Measurements from ENCODE around the gene STK32C. TPM values are rescaled to one million over a fixed set of nuclear protein-coding genes. Genes with fewer than 3 reads are reported as not detected.

STK32C gene
- total and polyA plus RNA-seq, 2 donors (not counting 1 experiment from before 2014, with no cell fraction given), result 9.9 to 16.8 TPM

DNA sequence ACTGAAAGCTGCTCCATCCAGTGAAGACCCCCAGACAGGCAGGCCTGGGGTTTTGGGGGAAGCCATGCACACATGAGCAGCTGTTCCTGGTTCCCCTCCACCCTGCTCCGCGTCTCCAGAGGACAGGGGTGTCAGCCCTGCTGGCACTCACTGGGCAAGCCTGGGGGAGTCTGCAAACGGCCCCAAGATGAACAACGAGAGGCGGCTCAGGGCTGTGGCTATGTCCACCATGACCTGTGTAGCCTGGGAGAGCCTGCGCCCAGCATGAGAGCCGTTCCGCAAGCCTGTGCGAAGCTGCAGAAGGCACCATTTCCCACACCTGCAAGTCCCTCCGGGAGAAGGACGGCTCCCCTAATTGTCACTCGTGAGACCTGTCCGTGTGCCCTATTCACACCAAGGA lies 61.5 kb downstream of the STK32C start:
- intact Hi-C loops (cut with micrococcal nuclease), result no loop called here
- H4K20me1 ChIP-seq (ENCODE audit: control insufficient read depth, insufficient read depth, low read length, poor library complexity, severe bottlenecking), result no peaks in the 10 kb centered on the region
- WGBS (ENCODE audit: insufficient coverage), result 94% methylated on average over 13 of the region's 13 CpGs

DNA sequence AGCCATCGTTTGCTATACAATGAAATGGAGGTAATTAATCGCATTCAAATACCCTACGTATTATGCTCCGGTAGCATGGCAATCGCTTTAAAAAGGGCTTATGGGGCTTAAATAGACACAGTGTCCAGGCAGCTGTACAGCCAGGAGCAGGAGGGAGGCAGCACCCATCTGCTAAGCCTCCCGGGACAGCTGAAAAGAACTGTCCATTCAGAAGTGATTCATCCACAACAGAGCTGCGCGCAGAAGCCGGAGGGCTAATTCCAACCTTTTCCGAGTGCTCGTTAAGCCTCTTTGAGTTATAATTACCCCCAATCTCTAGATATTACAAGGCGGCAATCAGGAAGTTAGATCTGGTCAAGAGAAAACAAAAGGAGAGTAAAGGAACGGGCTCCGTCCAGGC lies 62.7 kb downstream of the STK32C start:
- Mint-ChIP-seq H3K27ac (no peak overlapping the region), H3K27me3 (no peaks in the 10 kb centered on the region), H3K4me1 (peaks cover 5% of the 10 kb centered on the region), H3K9me3 (ENCODE audit: insufficient read depth) (no peaks in the 10 kb centered on the region), H3K4me3 (no peak overlapping the region)
- POLR2A ChIA-PET, result no interaction called here
- CTCF ChIA-PET, result no interaction called here
- Histone ChIP-seq H3K36me3 (replicated peaks in 1 of 2; ENCODE audit: control extremely low read depth in 1 of 2, control insufficient read depth in 1 of 2, extremely low read depth in 1 of 2, insufficient read depth in 2 of 2, low read length in 1 of 2) (no peaks in the 10 kb centered on the region), H3K9ac (ENCODE audit: low read length) (no peak overlapping the region), H3K4me3 (ENCODE audit: control extremely low read depth in 1 of 5, extremely low read depth in 1 of 5, insufficient read depth in 1 of 5, low read depth in 2 of 5, low read length in 4 of 5) (no peak overlapping the region), H3K27me3 (replicated peaks in 1 of 4; ENCODE audit: control extremely low read depth in 1 of 4, control insufficient read depth in 3 of 4, insufficient read depth in 4 of 4, low read length in 3 of 4) (no peaks in the 10 kb centered on the region), H3K79me2 (ENCODE audit: control insufficient read depth, insufficient read depth, low read length) (no peaks in the 10 kb centered on the region), H4K20me1 (ENCODE audit: control insufficient read depth, insufficient read depth, low read length, poor library complexity, severe bottlenecking) (no peaks in the 10 kb centered on the region), H3K9me3 (ENCODE audit: control extremely low read depth in 1 of 3, control insufficient read depth in 2 of 3, insufficient read depth in 1 of 3, low read length in 2 of 3) (peaks cover 0 to 5% (median 0%) of the 10 kb centered on the region in 3 donors), H2AFZ (ENCODE audit: insufficient read depth, low read depth, low read length, poor library complexity, severe bottlenecking) (no peak overlapping the region), H3K27ac (ENCODE audit: low read length in 2 of 2) (no peak overlapping the region), H3K4me2 (replicated peaks; ENCODE audit: low read depth, low read length, poor library complexity, severe bottlenecking) (no peak overlapping the region), H3K4me1 (ENCODE audit: control insufficient read depth in 2 of 2, insufficient read depth in 2 of 2, low read length in 2 of 2) (peaks cover 0 to 4% of the 10 kb centered on the region in 2 donors)
- WGBS (ENCODE audit: insufficient coverage), result 97% methylated on average over 11 of the region's 14 CpGs
- no peak for TF ChIP-seq EZH2 (IDR thresholded peaks at IDR 0.05; ENCODE audit: borderline replicate concordance, insufficient read depth, low read depth, low read length, poor library complexity, severe bottlenecking)
- TF ChIP-seq, protein P1, sequence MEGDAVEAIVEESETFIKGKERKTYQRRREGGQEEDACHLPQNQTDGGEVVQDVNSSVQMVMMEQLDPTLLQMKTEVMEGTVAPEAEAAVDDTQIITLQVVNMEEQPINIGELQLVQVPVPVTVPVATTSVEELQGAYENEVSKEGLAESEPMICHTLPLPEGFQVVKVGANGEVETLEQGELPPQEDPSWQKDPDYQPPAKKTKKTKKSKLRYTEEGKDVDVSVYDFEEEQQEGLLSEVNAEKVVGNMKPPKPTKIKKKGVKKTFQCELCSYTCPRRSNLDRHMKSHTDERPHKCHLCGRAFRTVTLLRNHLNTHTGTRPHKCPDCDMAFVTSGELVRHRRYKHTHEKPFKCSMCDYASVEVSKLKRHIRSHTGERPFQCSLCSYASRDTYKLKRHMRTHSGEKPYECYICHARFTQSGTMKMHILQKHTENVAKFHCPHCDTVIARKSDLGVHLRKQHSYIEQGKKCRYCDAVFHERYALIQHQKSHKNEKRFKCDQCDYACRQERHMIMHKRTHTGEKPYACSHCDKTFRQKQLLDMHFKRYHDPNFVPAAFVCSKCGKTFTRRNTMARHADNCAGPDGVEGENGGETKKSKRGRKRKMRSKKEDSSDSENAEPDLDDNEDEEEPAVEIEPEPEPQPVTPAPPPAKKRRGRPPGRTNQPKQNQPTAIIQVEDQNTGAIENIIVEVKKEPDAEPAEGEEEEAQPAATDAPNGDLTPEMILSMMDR (IDR thresholded peaks at IDR 0.05), result no peak
- DNase-seq (no peak), ATAC-seq (ENCODE audit: low read depth) (no peak)
- intact Hi-C loops (cut with micrococcal nuclease), result no loop called here

More for the DNA sequence above, 61.5 kb downstream of the STK32C start:
- DNase-seq (no peak), ATAC-seq (ENCODE audit: low read depth) (no peak)
- Histone ChIP-seq H3K9ac (ENCODE audit: low read length) (no peak overlapping the region), H3K4me3 (ENCODE audit: control extremely low read depth in 1 of 5, extremely low read depth in 1 of 5, insufficient read depth in 1 of 5, low read depth in 2 of 5, low read length in 4 of 5) (no peak overlapping the region), H3K9me3 (ENCODE audit: control extremely low read depth in 1 of 3, control insufficient read depth in 2 of 3, insufficient read depth in 1 of 3, low read length in 2 of 3) (peaks cover 0 to 5% (median 0%) of the 10 kb centered on the region in 3 donors), H3K4me2 (replicated peaks; ENCODE audit: low read depth, low read length, poor library complexity, severe bottlenecking) (no peak overlapping the region), H3K27me3 (replicated peaks in 1 of 4; ENCODE audit: control extremely low read depth in 1 of 4, control insufficient read depth in 3 of 4, insufficient read depth in 4 of 4, low read length in 3 of 4) (no peaks in the 10 kb centered on the region), H2AFZ (ENCODE audit: insufficient read depth, low read depth, low read length, poor library complexity, severe bottlenecking) (no peak overlapping the region), H3K27ac (ENCODE audit: low read length in 2 of 2) (no peak overlapping the region), H3K79me2 (ENCODE audit: control insufficient read depth, insufficient read depth, low read length) (no peaks in the 10 kb centered on the region), H3K36me3 (replicated peaks in 1 of 2; ENCODE audit: control extremely low read depth in 1 of 2, control insufficient read depth in 1 of 2, extremely low read depth in 1 of 2, insufficient read depth in 2 of 2, low read length in 1 of 2) (no peaks in the 10 kb centered on the region), H3K4me1 (ENCODE audit: control insufficient read depth in 2 of 2, insufficient read depth in 2 of 2, low read length in 2 of 2) (peaks cover 0 to 4% of the 10 kb centered on the region in 2 donors)
- H3K9me3 Mint-ChIP-seq (ENCODE audit: insufficient read depth), result no peaks in the 10 kb centered on the region
- TF ChIP-seq EZH2 (IDR thresholded peaks at IDR 0.05; ENCODE audit: borderline replicate concordance, insufficient read depth, low read depth, low read length, poor library complexity, severe bottlenecking), result no peak
- TF ChIP-seq, protein P1 (IDR thresholded peaks at IDR 0.05), result no peak
- H3K4me3 Mint-ChIP-seq, result no peak overlapping the region
- CTCF ChIA-PET, result no interaction called here
- H3K27ac Mint-ChIP-seq, result no peak overlapping the region
- no peaks in the 10 kb centered on the region for H3K27me3 Mint-ChIP-seq
- POLR2A ChIA-PET, result no interaction called here
- H3K4me1 Mint-ChIP-seq, result peaks cover 5% of the 10 kb centered on the region

Measured in B cell (primary cell).